GM12873 (cell line): Measurements from ENCODE around the gene PDK3.

Experiments used
- TF ChIP-seq, protein P1 (sequence below): IDR thresholded peaks from 2 replicates; pipeline ENCODE4 v1.5.1; 2012; ENCODE audit warnings: low read depth, mild to moderate bottlenecking, moderate library complexity, low read length, control low read depth; ENCODE audit not compliant: insufficient read depth; ENCODE audit errors: missing control alignments

Gene PDK3

DNA sequence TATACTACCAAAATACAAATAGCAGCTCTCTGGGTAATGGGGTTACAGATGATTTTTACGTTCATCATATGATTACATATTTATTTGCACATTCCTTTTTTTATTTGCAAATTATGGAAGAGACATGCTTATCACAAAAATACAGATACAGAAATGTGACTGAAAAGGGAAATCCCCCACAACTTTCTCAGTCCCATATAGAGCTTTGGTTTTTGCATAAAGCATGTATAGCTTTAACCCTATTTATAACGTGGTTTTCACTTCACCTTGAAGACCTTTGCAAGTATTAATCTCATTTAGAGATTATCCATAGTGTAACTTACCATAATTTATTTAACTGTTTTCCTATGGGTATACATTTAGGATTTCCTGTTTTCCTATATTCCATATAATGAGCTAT, 55.4 kb downstream of the PDK3 start:
- TF ChIP-seq, protein P1, sequence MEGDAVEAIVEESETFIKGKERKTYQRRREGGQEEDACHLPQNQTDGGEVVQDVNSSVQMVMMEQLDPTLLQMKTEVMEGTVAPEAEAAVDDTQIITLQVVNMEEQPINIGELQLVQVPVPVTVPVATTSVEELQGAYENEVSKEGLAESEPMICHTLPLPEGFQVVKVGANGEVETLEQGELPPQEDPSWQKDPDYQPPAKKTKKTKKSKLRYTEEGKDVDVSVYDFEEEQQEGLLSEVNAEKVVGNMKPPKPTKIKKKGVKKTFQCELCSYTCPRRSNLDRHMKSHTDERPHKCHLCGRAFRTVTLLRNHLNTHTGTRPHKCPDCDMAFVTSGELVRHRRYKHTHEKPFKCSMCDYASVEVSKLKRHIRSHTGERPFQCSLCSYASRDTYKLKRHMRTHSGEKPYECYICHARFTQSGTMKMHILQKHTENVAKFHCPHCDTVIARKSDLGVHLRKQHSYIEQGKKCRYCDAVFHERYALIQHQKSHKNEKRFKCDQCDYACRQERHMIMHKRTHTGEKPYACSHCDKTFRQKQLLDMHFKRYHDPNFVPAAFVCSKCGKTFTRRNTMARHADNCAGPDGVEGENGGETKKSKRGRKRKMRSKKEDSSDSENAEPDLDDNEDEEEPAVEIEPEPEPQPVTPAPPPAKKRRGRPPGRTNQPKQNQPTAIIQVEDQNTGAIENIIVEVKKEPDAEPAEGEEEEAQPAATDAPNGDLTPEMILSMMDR: no peak

- TF ChIP-seq, protein P1: no peak
Observed at GRCh38 chrX:24525455-24525854, 60.4 kb downstream of the PDK3 start.

- TF ChIP-seq, protein P1: no peak
Observed at GRCh38 chrX:24526616-24527015, 61.5 kb downstream of the PDK3 start.

DNA sequence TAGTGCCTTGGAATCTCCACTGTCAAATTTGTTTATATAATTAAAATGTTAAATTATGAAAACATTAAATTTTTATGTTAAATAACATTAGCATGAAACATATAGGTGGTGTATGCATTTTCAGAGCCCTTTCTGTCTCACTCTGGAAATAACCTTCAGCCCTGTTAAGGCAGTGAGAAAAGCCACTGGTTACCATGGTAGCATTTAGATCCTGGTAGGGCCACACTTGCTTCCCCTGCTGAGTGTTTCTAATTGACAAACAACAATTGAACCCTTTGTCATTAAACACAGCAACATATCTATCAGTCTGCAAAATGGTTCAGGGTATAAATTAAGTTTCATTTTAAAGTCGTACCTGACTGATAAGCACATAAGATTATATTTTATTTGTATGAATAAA, 63.5 kb downstream of the PDK3 start:
- TF ChIP-seq, protein P1: no peak

DNA sequence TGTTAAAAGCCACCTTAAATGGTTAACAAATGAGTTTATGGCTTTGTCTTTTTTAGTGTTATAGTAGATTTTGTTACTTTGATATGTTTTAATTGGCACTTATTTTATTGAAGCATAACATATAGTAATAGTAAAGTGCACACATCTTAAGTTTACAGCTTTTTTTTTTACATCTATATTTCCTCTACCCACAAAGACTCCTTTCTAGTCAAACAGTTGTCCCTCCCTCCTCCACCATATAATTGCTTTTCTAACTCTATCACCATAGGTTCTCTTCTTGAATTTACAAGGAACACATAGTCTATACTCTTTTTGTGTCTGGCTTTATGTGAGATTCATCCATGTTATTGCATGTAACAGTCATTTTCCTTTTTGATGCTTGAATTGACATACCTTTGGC, 71.5 kb downstream of the PDK3 start:
- TF ChIP-seq, protein P1: no peak

DNA sequence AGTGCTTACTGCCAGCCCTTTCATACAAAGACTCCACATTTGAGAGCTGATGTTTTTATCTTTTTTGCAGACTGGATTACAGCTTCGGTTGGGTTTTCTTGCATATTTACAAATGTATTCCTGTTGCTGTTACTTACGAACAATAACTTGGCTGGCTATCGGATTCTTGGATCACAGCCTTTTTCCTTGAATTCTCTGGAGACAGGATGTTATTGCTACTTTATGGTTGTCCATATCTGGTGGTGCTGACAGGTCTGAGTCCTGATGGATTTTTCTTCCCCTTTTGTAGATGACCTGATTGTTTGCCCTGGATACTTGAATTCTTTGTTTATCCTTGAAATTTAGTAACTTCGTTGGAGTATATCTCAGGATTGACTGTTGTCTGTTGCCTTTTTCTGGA, 77.7 kb downstream of the PDK3 start:
- TF ChIP-seq, protein P1: no peak

- TF ChIP-seq, protein P1: no peak
Observed at GRCh38 chrX:24547961-24548360, 82.9 kb downstream of the PDK3 start.
